OCI-M2 (cell line): ENCODE data around the gene SYMPK.
"Not testable (repeated sequence)": the region's sequence is repeated elsewhere in the genome, so short reads cannot be mapped to it uniquely, and the experiment has no call there.

ENCODE experiments used
- DNase-seq: peaks from one replicate; lab custom pipeline; 2025; ENCODE audit not compliant: unreplicated experiment; lab: John Stamatoyannopoulos, UW

The SYMPK gene

DNA sequence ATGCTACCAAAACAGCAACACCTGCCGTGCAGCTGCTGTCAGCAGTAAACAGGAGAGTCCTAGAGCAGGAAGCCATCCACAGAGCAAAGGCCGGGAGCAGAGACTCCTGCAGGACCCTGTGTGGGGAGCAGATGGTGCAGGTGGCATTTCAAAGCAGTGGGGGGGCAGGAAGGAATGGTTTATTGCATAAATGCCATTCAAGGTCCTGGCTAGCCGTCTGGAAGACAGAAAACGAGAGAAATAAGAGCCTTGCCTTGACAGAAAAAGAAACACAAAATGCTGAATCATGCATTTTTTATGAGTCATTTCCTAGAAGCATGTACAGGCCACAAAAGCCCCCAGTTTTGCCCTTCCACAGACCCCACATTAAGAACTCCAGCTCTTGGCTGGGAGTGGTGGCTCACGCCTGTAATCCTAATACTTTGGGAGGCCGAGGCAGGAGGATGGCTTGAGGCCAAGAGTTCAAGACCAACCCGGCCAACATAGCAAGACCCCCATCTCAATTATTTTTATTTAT lies 53.2 kb downstream of the SYMPK start:
- no peak for DNase-seq

DNA sequence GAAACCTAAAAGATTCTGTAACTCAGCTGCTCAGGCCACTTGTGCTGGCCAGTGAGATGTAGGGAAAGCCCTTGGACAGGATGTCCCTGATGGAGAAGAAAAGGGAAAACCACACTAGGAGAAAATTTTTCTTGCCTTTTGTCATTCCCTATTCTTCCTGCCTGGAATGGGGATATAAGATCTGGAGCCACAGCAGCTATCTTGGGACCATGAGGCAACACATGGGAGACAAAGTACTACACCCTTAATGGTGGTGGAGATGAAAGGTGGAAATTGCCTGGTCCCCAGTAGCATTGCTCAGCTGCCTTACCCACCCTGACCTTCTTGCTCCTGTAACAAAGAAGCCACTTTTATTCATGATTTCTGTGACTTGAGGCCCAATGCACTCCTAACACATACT lies 57.2 kb downstream of the SYMPK start:
- DNase-seq, result no peak

DNA sequence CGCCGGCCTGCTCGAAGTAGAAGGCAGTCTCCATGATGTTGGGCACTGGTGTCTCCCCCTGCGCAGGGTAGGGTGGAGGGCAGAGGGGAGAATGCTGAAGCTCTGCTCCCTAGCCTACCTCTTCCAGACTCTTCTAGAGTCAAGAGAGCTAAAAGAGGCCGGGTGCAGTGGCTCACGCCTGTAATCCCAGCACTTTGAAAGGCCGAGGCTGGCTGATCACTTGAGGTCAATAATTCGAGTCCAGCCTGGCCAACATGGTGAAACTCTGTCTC lies 58.1 kb downstream of the SYMPK start:
- DNase-seq, result no peak

DNA sequence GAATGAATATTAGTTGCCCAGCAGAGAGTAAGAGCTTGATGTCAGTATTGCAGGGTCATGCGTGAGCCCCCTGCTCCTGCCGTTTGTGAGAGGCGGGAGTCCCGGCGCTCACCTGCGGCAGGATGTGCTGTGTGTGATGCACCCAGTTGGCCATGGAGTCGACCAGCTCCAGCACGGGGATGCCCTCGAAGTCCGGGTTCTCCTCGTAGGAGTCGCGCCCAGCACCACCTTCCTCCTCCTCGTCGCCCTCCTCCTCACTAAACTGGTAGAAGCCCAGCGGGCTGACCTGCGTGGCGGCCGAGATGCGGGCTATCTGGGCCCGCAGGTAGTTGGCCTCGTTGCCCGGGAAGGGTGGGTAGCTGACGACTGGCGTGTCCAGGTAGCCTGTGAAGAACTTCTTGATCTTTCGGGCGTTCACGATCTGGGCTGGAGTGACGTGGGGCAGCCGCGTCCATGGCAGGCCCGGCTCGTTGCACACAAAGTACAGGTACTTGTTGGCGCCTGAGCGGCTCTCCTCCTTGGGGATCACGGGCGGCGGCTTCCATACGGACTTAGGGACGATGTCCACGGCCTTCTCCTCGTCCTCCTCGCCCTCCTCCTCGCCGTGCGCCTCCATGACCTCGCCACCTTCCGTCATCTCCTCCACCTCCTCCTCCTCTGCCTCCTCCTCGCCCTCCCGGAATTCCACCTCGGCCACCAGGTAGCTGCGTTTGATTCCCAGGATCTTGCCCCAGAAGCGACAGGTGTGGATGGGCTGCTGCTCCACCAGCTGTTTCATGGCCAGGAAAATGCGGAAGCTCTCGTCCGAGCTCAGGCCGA lies 58.6 kb downstream of the SYMPK start:
- no peak for DNase-seq

DNA sequence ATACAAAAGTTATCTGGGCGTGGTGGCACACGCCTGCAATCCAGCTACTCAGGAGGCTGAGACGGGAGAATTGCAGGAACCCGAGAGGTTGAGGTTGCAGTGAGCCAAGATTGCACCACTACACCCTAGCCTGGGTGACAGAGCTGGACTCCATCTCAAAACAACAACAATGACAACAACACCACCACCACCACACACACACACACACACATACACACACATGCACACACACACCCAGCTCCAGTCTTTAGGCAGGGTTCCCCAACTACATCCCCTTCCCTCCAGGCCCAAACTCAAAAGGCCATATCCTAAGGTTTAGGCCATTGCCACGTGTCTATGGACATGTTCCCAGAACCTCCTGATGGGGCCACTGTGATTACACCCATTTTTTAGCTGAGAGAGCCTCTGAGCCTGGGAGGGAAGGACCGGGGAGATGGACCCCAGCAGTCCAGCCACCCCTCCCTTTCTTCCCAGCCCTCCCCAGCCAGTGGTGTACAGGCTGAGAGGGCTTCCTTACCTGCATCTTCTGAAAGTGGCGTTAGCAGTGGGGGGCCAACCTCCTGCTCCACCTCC lies 61.3 kb downstream of the SYMPK start:
- no peak for DNase-seq

DNA sequence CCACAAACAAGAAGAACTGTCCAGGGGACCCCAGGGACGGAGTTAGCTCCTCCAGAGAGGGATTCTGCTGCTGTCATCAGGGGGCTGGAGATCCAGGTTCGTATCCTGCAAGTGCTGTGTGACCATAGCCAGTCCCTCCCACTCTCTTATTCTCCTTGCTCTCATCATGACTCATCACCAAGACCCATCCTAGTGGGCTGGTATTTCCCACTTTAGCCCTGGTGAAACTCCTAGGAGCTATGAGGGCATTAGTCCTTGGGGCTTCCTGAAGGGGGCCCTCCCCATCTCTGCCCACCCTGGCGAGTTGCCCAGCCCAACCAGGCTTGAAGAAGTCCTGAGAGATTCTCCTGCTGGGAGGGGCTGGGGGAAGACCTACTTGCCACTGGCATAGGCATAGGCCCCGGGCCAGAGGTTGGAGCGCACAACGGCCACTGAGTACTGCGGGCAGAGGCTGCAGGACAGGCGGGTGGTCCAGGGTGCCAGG lies 62.8 kb downstream of the SYMPK start:
- no peak for DNase-seq

DNA sequence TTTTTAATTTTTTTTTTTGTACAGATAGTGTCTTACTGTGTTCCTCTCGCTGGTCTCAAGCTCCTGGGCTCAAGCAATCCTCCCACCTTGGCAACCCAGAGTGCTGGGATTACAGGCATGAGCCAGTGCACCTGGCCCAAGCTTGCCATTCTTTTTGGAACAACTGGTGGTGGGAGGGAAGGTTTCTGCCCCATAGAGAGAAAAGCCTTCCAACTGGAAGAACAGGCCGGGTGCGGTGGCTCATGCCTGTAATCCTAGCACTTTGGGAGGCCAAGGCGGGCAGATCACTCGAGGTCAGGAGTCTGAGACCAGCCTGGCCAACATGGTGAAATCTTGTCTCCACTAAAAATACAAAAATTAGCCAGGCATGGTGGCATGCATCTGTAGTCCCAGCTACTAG lies 63.4 kb downstream of the SYMPK start:
- not testable (repeated sequence) for DNase-seq

DNA sequence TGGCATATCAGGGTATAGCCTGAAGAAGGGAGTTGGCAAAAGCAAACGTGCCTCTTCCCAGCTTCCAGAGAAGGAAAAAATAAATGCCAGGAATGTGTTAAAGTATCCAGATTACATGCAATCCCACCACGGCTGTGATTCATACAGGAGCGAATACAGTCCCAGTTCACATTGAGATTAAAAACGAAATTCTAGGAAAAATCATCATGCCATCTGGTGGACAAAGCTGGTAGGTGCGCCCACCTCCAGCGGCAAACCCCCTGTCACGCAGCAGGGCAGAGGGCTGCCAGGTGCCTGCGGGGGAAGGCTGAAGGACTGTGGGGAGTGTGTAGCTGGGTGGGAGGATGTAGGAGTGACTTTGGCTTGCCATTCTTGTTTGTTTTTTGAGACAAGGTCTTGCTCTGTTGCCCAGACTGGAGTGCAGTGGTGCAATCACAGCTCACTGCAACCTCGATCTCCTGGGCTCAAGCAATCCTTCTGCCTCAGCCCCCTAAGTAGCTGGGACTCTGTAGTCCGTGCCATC lies 63.9 kb downstream of the SYMPK start:
- DNase-seq, result peak; percentile 52

DNA sequence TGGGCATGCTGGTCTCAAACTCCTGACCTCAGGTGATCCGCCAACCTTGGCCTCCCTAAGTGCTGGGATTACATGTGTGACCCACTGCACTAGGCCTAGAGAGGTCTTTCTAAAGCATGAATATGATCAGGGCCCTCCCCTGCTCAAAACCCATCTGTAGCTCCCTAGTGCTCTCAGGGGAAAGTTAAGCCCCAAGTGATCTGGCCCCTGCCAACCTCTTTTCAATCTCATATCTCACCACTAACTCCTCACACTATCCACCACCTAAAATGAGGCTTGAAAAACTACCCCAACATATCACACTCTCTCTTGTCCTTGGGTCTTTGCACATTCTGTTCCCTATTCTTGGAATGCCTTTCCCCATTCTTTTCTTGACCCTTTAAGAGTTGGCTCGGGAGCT lies 68.3 kb downstream of the SYMPK start:
- no peak for DNase-seq

DNA sequence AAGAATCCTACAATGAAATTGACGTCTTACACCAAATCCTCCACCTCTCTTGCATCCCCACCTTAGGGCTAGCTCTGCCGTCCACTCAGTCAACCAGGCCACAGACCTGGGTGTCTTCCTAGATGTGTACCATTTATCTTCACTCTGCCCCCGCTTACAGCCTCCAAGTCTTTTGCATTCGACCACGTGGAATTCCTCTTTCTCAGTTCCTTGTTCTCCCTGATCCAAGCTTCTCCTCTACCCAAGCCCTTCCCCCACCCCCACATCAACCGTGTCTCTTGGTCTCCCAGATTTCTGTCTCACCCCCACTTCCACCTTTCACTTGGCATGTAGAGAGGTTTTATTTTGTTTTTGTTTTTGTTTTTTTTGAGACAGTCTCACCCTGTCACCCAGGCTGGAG lies 69.1 kb downstream of the SYMPK start:
- DNase-seq, result no peak

DNA sequence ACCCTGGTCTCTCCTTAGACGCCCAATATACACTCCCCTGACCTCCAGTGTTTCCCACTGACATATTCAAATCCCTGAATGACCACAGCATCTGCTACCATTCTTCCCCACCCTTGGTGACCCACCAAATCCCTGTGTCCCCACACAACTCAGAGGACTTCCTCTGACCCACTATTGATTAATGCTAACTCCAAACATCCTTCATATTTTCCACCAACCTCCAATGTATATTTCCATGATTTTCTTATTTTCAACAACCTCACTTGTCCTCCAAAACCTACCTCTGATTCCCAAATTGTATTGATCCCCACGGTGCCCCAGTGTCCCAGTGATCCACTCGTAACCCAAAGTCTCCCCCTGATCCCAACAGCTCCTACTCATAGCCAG lies 69.8 kb downstream of the SYMPK start:
- no peak for DNase-seq

DNA sequence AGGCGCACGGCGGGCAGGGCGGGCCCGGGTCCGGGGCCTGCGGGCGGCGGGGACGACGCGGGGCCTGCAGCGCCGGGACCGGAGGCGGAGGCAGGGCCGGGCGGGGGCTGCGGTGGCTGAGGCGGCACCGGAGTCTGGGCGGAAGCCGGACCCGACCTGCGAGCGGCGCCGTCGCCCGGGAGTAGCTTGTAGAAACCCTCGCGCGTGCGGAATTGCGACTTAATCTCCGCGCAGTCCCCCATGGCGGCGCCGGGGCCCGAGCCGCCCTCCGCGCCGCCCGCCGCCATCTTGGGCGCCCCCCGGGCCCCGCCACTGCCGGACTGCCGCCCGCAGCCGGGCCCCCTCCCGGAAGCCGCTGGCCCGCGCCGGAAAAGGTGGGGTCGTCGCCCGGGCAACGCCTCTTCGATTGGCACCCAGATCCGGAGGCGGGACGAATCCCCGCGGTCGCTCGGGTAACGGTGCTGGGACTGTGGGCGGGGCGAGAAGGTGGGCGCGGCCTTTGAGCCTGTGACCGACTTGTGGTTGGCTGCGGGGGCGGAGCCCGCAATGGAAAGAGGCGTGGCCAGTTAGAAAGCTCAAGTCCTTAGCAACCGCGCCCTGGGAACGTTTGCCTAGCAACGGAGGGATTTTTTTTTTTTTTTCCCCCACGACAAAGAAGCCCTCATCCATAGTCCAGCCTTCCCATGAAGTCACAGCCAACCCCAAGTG lies 70.3 kb downstream of the SYMPK start, which contains the start of gene DMWD:
Gene DMWD (minus strand): TSS at position 376 of the 708 bp plus-strand sequence. CDS start 89 bp downstream, at position 287.
- peak; percentile 96 for DNase-seq

DNA sequence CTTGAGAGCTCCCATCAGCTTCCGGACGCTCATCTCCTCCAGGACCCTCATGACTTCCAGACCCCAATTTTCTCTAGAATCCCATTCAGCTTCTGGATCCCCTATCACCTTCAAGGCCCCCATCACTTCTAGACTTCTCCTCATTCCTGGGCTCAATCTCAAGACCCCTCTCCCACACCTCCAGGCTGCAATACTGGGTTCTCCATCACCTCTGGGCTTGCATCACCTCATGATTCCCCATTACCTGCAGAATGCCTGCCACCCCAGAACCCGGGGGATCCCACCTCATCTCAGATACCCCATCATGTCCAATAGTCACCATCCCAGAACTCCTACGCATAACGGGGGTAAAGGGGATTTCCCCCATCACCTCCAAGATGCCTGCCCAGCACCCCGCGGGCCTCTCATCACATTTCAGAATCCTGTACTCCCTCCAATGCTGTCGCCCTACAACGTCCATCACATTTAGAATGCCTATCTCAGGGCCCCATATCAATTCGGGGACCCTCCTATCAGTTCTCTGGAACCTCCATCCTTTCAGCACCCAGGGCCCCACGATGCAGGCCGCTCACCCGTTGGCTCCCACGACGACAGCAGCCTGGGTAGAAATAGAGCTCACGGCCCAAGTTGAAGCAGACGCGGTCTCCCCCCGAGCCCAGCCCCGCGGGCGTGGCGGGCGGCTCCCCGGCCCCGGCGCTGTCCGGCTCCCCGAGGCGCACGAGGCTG lies 71.0 kb downstream of the SYMPK start:
- DNase-seq, result no peak

DNA sequence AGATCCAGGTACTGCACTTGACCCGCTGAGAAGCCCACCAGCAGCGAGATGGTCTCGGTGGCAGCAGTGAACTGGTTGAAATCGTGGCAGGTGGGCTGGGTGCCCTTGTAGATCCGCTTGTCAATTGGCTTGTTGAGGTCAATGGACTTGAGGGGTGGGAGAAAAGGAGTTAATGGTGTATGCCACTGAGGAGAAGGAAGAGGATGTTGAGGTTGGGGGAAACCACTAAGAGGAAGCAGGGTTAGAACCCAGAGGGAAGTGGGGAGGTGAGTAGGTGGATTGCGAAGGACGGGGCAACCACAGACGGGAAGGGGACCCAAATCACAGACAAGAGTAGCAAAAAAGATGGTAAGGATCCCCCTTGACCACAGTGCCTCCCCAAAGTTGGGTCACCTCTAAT lies 72.0 kb downstream of the SYMPK start:
- no peak for DNase-seq

DNA sequence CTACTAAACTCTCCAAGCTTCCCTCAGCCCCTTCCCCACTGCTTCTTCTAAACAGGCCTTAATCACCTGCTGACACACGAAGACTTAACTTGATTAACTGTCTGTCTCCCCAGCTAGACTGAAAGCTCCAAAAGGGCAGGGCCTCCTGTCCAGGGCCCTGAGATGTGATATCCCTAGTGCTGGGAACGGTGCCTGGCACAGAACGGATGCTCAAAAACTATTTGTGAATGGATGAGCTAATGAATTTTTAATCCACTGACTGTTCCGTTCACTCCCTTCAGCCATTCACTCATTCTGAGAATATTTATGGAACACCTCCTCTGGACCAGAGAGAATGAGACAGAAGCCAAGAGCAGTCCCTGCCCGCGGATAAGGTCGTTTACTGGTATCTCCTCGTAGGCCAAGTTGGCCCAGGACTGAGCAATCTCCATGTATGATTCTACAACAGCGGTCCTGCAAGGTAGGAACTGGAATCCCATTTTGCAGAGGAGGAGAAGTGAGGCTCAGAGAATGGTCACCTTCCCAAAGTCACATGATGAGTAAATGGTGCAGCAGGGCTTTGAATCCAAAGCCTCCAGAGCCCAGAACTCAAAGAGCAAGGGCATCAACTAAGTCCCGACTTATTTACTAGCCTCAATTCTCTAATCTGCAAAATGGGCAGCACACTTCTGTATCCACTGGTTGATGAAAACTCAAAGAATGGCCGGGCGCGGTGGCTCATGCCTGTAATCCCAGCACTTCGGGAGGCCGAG lies 73.7 kb downstream of the SYMPK start:
- no peak for DNase-seq

DNA sequence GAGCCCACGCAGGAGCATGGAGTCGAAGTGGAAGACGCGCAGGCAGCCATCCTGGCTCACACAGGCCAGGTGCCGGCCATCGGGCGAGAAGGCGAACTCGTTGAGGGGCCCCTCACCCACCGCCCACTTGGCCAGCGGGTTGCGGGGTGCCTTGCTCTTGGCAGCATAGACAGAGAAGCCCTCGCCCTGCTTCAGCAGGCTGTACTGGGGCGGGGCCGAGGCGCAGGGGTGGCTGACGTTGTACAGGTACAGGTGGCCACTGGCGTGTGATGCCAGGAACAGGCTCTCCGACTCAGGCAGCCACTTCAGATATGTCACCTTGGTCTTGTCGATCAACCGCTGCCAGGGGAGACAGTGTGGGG lies 76.4 kb downstream of the SYMPK start:
- DNase-seq, result no peak

DNA sequence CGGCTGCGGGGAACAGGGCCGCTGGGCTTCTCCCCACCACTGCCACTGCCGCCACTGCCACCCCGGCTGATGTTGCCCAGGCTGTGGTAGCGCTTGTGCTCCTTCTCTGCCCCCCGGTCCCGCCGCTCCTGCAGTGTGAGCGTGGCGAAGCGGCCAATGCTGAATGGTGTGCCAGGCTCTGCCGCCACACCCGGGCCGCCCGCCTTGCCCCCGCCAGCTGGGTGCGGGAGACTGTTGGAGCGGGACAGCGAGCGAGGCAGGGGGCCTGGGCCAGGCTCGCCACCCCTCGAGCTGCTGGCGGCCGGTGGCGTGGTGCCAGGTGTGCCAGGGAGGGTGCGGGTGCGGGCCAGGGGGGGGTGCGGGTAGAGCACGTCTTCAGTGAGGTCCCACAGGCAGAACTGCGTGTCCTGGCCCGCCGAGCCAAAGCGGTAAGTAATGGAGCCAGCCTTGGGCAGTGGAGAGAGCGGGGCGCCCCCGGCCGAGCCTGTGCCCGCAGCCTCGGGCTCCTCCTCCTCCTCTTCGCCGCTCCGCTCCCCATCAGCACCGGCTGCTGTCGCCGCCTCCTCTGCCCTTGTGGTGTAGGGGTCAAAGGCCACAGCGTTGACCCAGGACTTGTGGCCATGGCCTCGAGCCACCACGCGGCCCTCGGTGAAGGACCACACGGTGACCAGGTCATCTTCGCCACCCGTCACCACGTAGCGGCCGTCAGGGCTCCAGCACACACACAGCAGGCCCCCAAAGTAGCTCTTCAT lies 77.0 kb downstream of the SYMPK start:
- DNase-seq, result no peak

DNA sequence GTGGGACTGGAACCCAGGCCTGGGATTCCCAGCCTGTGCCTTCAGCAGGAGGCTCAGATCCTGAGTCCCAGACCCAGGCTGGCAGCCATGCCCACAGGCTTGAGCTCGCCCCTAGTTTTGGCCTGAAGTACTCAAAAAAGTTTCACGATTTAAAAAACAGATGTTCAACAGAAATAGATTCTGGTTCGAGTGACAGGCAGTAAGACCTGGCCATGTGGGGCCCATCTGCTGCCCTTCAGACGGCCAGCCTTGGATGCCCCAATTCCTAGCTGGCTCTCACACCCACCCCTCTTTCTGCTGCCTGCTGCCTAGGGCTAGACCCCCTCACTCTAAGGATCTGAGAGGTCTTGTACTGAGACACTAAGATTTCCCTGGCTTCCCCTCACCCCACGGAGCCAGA lies 77.8 kb downstream of the SYMPK start:
- DNase-seq, result no peak

DNA sequence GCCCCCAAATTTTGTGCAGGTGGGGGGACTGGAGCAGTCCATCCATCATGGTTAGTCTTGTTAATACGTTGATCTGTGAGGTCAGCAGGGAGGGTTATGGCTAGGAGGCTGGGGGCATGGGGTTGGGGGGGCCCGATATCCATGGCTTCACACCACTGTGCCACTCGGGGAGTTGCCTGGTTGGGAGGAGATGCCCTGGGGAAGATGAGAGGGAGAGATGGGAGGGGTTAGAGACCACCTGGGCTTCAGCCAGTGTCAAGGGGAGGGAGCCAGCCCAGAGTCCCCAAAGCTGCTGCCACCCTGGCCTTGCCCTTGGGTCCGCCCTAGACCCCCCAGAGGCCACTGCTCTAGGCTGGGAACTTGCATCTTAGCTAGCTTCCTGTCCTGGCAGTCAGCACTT lies 78.9 kb downstream of the SYMPK start:
- DNase-seq, result no peak
